ENCODE data around the gene EDARADD.
"Not testable (repeated sequence)": the region's sequence is repeated elsewhere in the genome, so short reads cannot be mapped to it uniquely, and the experiment has no call there.

EDARADD gene

GRCh38 chr1:236433819-236434315, 39.8 kb downstream of the EDARADD start:
- no peak for DNase-seq (ENCODE audit: low spot score)

GRCh38 chr1:236438614-236439013, 44.5 kb downstream of the EDARADD start:
- no peak for DNase-seq (ENCODE audit: low spot score)

- no peak for DNase-seq (ENCODE audit: low spot score)
These were observed 46.3 kb downstream of the EDARADD start for GRCh38 chr1:236440373-236440772.

GRCh38 chr1:236450779-236451178, 56.7 kb downstream of the EDARADD start:
- DNase-seq (ENCODE audit: low spot score) = no peak

GRCh38 chr1:236451796-236452373, 57.8 kb downstream of the EDARADD start:
- no peak for DNase-seq (ENCODE audit: low spot score)

GRCh38 chr1:236455243-236455642, 61.2 kb downstream of the EDARADD start:
- no peak for DNase-seq (ENCODE audit: low spot score)

- DNase-seq (ENCODE audit: low spot score) = no peak
These were observed 63.7 kb downstream of the EDARADD start for GRCh38 chr1:236457775-236458174.

- no peak for DNase-seq (ENCODE audit: low spot score)
These were observed 64.9 kb downstream of the EDARADD start for GRCh38 chr1:236458996-236459395.

- DNase-seq (ENCODE audit: low spot score) = no peak
These were observed 66.0 kb downstream of the EDARADD start for GRCh38 chr1:236460103-236460502.

GRCh38 chr1:236464197-236464596, 70.1 kb downstream of the EDARADD start:
- not testable (repeated sequence) for DNase-seq (ENCODE audit: low spot score)

- no peak for DNase-seq (ENCODE audit: low spot score)
These were observed 71.3 kb downstream of the EDARADD start for GRCh38 chr1:236465231-236465958.

GRCh38 chr1:236465959-236466303, 71.8 kb downstream of the EDARADD start:
- DNase-seq (ENCODE audit: low spot score) = no peak

- DNase-seq (ENCODE audit: low spot score) = no peak
These were observed 73.2 kb downstream of the EDARADD start for GRCh38 chr1:236467327-236467641.

GRCh38 chr1:236468625-236469024, 74.5 kb downstream of the EDARADD start:
- no peak for DNase-seq (ENCODE audit: low spot score)

GRCh38 chr1:236469466-236469865, 75.4 kb downstream of the EDARADD start:
- DNase-seq (ENCODE audit: low spot score) = no peak

- no peak for DNase-seq (ENCODE audit: low spot score)
These were observed 77.0 kb downstream of the EDARADD start for GRCh38 chr1:236471096-236471495.

- no peak for DNase-seq (ENCODE audit: low spot score)
These were observed 77.6 kb downstream of the EDARADD start for GRCh38 chr1:236471653-236472052.

GRCh38 chr1:236472850-236473788, 79.0 kb downstream of the EDARADD start:
- no peak for DNase-seq (ENCODE audit: low spot score)

- DNase-seq (ENCODE audit: low spot score) = no peak
These were observed 81.9 kb downstream of the EDARADD start for GRCh38 chr1:236476019-236476418.

GRCh38 chr1:236480758-236481436, 86.8 kb downstream of the EDARADD start:
- no peak for DNase-seq (ENCODE audit: low spot score)

- DNase-seq (ENCODE audit: low spot score) = no peak
These were observed 90.4 kb downstream of the EDARADD start for GRCh38 chr1:236484310-236484971.

Data from Ammon's horn (tissue), 1 donor.